GM10266 (cell line): ENCODE measurements around the gene C6.
"Not testable (repeated sequence)": the region's sequence is repeated elsewhere in the genome, so short reads cannot be mapped to it uniquely, and the experiment has no call there.

Source experiments
- DNase-seq: peaks from one replicate; pipeline ENCODE4 v3.0.0; 2012; ENCODE audit errors: extremely low spot score
- CTCF ChIP-seq: IDR thresholded peaks from 2 replicates; pipeline ENCODE4 v1.5.1; 2012; ENCODE audit warnings: mild to moderate bottlenecking, low read depth; ENCODE audit not compliant: control insufficient read depth, insufficient read depth; ENCODE audit errors: missing control alignments

Gene C6

GRCh38 chr5:41218929-41219657 is 5.8 kb upstream of the C6 start:
- no peak for TF ChIP-seq CTCF
- DNase-seq: no peak

- DNase-seq: no peak
- TF ChIP-seq CTCF: no peak
These were observed 850 bp upstream of the C6 start for GRCh38 chr5:41214182-41214581.

GRCh38 chr5:41212935-41213334 is 397 bp downstream of the C6 start:
- TF ChIP-seq CTCF: no peak
- no peak for DNase-seq

GRCh38 chr5:41211417-41211816 is 1.9 kb downstream of the C6 start:
- TF ChIP-seq CTCF: no peak
- no peak for DNase-seq

- not testable (repeated sequence) for DNase-seq
These were observed 7.9 kb downstream of the C6 start for GRCh38 chr5:41205475-41205874.

- TF ChIP-seq CTCF: no peak
- no peak for DNase-seq
These were observed 10.3 kb downstream of the C6 start for GRCh38 chr5:41203033-41203432.

- no peak for TF ChIP-seq CTCF
- DNase-seq: no peak
These were observed 12.1 kb downstream of the C6 start for GRCh38 chr5:41201082-41201772.

GRCh38 chr5:41200506-41200905 is 12.8 kb downstream of the C6 start:
- TF ChIP-seq CTCF: no peak
- no peak for DNase-seq
